LNCaP clone FGC (cell line): ENCODE measurements around the gene FN1.

Experiments used
- DNase-seq: peaks from one replicate; pipeline ENCODE4 v3.0.0-alpha.2; 2011; ENCODE audit warnings: low read depth
- H3K4me3 ChIP-seq: 2 replicates; pipeline ENCODE4 v1.5.1; 2011; ENCODE audit warnings: mild to moderate bottlenecking, low read depth, low read length, control low read depth
- CTCF ChIP-seq: IDR thresholded peaks from 2 replicates; pipeline ENCODE4 v1.5.1; 2012; ENCODE audit warnings: mild to moderate bottlenecking; ENCODE audit not compliant: control insufficient read depth, insufficient read depth; ENCODE audit errors: extremely low read depth

Gene FN1

GRCh38 chr2:215377283-215377682 is 58.6 kb downstream of the FN1 start:
- no peak for DNase-seq
- TF ChIP-seq CTCF: no peak
- H3K4me3 ChIP-seq: no peak overlapping the region

DNA sequence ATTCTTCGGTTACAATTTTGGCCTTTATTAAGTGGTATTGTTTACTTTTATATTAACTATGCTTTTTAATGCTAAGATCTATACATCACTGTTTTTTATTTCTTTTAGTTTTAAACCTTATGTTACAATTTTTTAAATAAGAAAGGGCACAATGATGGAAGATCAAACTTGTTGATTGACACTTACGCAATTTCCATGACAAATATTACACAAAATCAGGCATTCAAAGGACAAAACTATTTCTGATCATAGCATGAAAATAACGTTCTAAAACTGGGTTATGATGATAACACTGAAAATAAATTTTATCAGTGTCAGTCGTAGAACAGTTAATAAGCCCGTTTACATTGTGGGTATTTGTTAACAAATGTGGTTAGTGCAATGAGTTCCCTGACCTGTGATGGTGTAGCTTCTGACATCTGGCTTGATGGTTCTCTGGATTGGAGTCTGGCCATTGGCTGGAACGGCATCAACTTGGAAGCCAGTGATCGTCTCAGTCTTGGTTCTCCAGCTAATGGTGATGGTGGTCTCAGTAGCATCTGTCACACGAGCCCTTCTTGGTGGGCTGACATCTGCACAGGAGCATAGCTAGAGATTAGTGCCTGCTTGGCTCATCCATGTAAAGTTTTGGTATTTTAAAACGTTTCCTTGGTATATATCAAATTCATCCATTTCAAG is 59.6 kb downstream of the FN1 start:
- no peak overlapping the region for H3K4me3 ChIP-seq
- no peak for DNase-seq
- TF ChIP-seq CTCF: no peak

DNA sequence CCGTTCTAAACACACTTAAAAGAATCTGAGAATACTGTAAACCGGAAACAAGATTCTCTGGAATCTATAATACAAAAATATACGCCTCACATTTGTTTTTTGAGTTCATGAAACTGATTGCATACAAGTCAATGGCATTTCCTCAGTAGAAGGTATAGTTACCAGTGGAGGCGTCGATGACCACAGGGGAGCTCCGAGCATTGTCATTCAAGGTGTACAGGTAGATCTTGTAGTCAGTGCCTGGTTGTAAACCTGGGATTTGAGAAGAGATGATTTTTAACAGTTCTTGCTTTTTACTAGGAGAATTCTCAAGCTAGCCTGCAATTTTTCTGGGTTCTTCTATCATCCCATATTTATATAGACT is 60.4 kb downstream of the FN1 start:
- DNase-seq: no peak
- TF ChIP-seq CTCF: no peak

DNA sequence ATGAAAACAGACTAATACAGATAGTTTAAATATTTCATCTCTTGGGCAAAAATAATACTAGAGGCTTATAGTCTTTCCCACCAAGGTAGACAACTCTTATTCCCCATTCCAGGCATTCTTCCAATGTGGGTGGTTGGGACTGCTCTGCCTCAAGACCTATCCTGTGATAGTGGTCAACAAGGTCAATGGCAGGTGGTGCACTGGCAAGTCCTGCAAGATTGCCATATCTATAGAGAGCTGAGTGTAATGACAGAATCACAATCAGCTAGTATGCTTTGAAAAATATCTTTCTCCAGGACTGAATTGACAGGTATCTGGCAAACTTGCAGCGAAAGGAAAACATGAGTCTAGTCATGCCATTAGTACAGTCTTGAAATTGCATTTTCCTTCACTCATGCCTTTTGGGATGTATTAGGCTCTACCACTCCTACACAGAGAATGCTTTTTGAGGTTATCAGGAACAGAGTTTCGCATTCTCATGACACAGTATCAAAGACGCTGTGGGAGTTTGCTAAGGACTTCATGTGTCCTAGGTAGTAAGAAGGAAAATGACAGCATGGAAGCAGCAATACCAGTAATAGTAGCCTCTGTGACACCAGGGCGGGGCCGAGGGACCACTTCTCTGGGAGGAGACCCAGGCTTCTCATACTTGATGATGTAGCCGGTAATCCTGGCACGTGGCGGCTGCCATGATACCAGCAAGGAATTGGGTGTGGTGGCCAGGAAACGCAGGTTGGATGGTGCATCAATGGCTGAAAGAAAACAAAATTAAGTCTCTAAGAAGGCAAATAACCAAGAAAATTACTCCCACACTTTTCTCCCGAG is 61.0 kb downstream of the FN1 start:
- no peak for TF ChIP-seq CTCF
- no peak overlapping the region for H3K4me3 ChIP-seq
- no peak for DNase-seq

More for the DNA sequence above, 60.4 kb downstream of the FN1 start:
- no peak overlapping the region for H3K4me3 ChIP-seq

DNA sequence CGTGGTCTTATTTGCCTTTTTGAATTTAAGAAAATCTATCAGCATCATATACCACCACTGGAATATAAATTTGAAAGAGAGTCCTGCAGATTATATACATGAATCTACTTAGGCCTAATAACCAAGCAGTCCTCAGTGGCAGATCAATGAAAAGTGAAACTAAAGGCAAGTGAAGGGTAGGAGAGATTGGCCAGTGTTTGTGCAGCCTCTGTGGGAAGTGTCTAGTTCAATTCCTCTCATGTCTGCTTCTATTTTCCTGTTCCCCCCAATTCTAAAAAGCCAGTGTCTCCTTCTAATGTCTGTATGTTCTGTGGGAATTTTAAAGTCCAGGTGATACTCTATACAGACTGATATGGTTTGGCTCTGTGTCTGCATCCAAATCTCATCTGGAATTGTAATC is 61.9 kb downstream of the FN1 start:
- DNase-seq: no peak
- TF ChIP-seq CTCF: no peak
- no peak overlapping the region for H3K4me3 ChIP-seq

DNA sequence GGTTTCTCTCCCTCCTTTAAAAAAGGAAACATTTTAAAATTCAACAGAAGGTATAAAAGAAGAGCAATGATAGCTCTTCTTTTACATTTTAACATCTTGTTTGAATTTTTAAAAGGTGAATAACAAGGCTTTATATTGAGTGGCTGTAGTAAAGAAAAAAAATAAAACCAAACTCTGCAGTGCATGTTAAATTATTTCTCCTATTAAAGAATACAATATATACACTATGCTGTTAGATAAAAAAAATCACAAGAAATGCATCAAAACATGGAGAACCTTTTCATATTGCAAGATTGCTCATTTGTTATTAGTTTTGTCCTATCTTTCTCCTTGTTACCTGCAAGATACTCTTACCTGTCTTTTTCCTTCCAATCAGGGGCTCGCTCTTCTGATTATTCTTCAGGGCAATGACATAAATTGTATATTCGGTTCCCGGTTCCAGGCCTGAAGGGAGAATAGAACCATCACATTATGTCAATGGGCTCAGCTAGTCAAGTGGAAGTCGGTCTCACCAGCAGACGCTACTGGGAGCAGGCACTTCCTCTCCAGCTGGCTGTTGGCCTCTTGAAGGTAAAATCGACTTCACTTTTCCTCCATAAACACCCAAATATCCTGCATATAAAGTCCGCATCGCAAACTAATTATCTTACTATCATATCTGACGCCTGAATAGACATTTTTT is 62.8 kb downstream of the FN1 start:
- DNase-seq: no peak
- TF ChIP-seq CTCF: no peak
- H3K4me3 ChIP-seq: no peak overlapping the region
